NCI-H2171 (cell line): ENCODE measurements around the gene CHDH.

Experiments used
- DNase-seq: peaks from one replicate; lab custom pipeline; 2025; lab: John Stamatoyannopoulos, UW

CHDH gene

GRCh38 chr3:53849916-53850315 lies 3.7 kb upstream of the CHDH start:
- DNase-seq: no peak

- no peak for DNase-seq
Measured at GRCh38 chr3:53846851-53847155, 584 bp upstream of the CHDH start.

GRCh38 chr3:53845881-53846133 lies 412 bp downstream of the CHDH start:
- no peak for DNase-seq

- DNase-seq: no peak
Measured at GRCh38 chr3:53845103-53845880, 927 bp downstream of the CHDH start.

GRCh38 chr3:53844262-53845102 lies 1.7 kb downstream of the CHDH start:
- DNase-seq: no peak

- DNase-seq: no peak
Measured at GRCh38 chr3:53843195-53844177, 2.7 kb downstream of the CHDH start.

- no peak for DNase-seq
Measured at GRCh38 chr3:53842436-53843194, 3.6 kb downstream of the CHDH start.

- no peak for DNase-seq
Measured at GRCh38 chr3:53841296-53841695, 4.9 kb downstream of the CHDH start.

GRCh38 chr3:53837331-53837730 lies 8.9 kb downstream of the CHDH start:
- no peak for DNase-seq

GRCh38 chr3:53836084-53836872 lies 9.9 kb downstream of the CHDH start:
- DNase-seq: no peak

- DNase-seq: no peak
Measured at GRCh38 chr3:53835257-53835656, 11.0 kb downstream of the CHDH start.

- no peak for DNase-seq
Measured at GRCh38 chr3:53834429-53835095, 11.7 kb downstream of the CHDH start.

- no peak for DNase-seq
Measured at GRCh38 chr3:53833700-53834099, 12.5 kb downstream of the CHDH start.

GRCh38 chr3:53833053-53833645 lies 13.1 kb downstream of the CHDH start:
- DNase-seq: no peak

GRCh38 chr3:53830944-53831343 lies 15.3 kb downstream of the CHDH start:
- DNase-seq: no peak

- no peak for DNase-seq
Measured at GRCh38 chr3:53829605-53830004, 16.6 kb downstream of the CHDH start.

- no peak for DNase-seq
Measured at GRCh38 chr3:53828581-53828980, 17.6 kb downstream of the CHDH start.

- no peak for DNase-seq
Measured at GRCh38 chr3:53826048-53826447, 20.2 kb downstream of the CHDH start.

GRCh38 chr3:53824795-53825194 lies 21.4 kb downstream of the CHDH start:
- DNase-seq: no peak
